Measurements from ENCODE around the gene WDR36.

- TF ChIP-seq CTCF (IDR thresholded peaks at IDR 0.05) (no peak), POLR2A (IDR thresholded peaks at IDR 0.05; ENCODE audit: low read depth) (no peak)
These were observed 40.7 kb downstream of the WDR36 start for GRCh38 chr5:111132731-111133435.
